Stimulated activated CD4-positive, alpha-beta T cell treated with anti-CD3 and anti-CD28 coated beads, TNF-alpha, amount 100 ng/mL, for 48 hours (primary cell): ENCODE results near the gene SLC30A1.
"Not testable (repeated sequence)": the region's sequence is repeated elsewhere in the genome, so short reads cannot be mapped to it uniquely, and the experiment has no call there.

Experiments used
- DNase-seq, 3 donors: peaks; one replicate each; pipeline ENCODE4 v3.0.0-alpha.2; 2020; ENCODE audit warnings: low read depth in 3 of 3

SLC30A1 gene

GRCh38 chr1:211548321-211549091 is 30.5 kb downstream of the SLC30A1 start:
- DNase-seq = peak; percentile 5 to 22 (median 11)

- DNase-seq = no peak
These were observed 31.3 kb downstream of the SLC30A1 start for GRCh38 chr1:211547710-211548109.

GRCh38 chr1:211546543-211546942 is 32.4 kb downstream of the SLC30A1 start:
- DNase-seq = no peak

- DNase-seq = no peak
These were observed 35.9 kb downstream of the SLC30A1 start for GRCh38 chr1:211543025-211543424.

- no peak for DNase-seq
These were observed 37.1 kb downstream of the SLC30A1 start for GRCh38 chr1:211541720-211542477.

- DNase-seq = no peak
These were observed 37.7 kb downstream of the SLC30A1 start for GRCh38 chr1:211541278-211541677.

GRCh38 chr1:211540824-211541223 is 38.1 kb downstream of the SLC30A1 start:
- DNase-seq = not testable (repeated sequence)

- no peak for DNase-seq
These were observed 40.7 kb downstream of the SLC30A1 start for GRCh38 chr1:211538287-211538686.

- DNase-seq = no peak
These were observed 41.7 kb downstream of the SLC30A1 start for GRCh38 chr1:211537253-211537652.

GRCh38 chr1:211536606-211537005 is 42.4 kb downstream of the SLC30A1 start:
- DNase-seq = no peak

GRCh38 chr1:211535346-211535745 is 43.6 kb downstream of the SLC30A1 start:
- DNase-seq = no peak

GRCh38 chr1:211534545-211535291 is 44.2 kb downstream of the SLC30A1 start:
- no peak for DNase-seq

GRCh38 chr1:211532088-211532444 is 46.9 kb downstream of the SLC30A1 start:
- DNase-seq = no peak

GRCh38 chr1:211531194-211532087 is 47.5 kb downstream of the SLC30A1 start:
- DNase-seq = no peak

- no peak for DNase-seq
These were observed 48.9 kb downstream of the SLC30A1 start for GRCh38 chr1:211530102-211530501.

GRCh38 chr1:211529453-211529852 is 49.5 kb downstream of the SLC30A1 start:
- DNase-seq = no peak

GRCh38 chr1:211529011-211529410 is 50.0 kb downstream of the SLC30A1 start:
- no peak for DNase-seq

- DNase-seq = no peak
These were observed 51.1 kb downstream of the SLC30A1 start for GRCh38 chr1:211527888-211528287.

GRCh38 chr1:211527006-211527405 is 52.0 kb downstream of the SLC30A1 start:
- no peak for DNase-seq

- DNase-seq = no peak
These were observed 52.9 kb downstream of the SLC30A1 start for GRCh38 chr1:211526101-211526500.

- DNase-seq = no peak
These were observed 53.8 kb downstream of the SLC30A1 start for GRCh38 chr1:211525101-211525676.
